PC-9 (cell line): ENCODE results near the gene COL6A1.

Source experiments
- CTCF ChIP-seq: fragments of 200-600 bp; sonication (generic); conservative IDR thresholded peaks from 2 replicates; pipeline ENCODE4 v1.6.1; 2017; ENCODE audit warnings: mixed run types, antibody characterized with exemption, mild to moderate bottlenecking, moderate library complexity
- EZH2 ChIP-seq: fragments of 200-600 bp; sonication (generic); IDR thresholded peaks from 2 replicates; pipeline ENCODE4 v1.8.0; 2017; ENCODE audit warnings: antibody characterized with exemption, low read depth

- TF ChIP-seq CTCF = no peak
- TF ChIP-seq EZH2 = no peak
Observed at GRCh38 chr21:45997495-45998275, 16.1 kb downstream of the COL6A1 start.
